GM10248 (cell line): ENCODE measurements around the gene NOD2.

Experiments
- CTCF ChIA-PET: fragments of 300-600 bp; sonication (Branson Sonifier 250); formaldehyde crosslinking; extraction: SDS; loops from one replicate; lab custom pipeline; 2021; ENCODE audit warnings: antibody characterized with exemption; lab: Yijun Ruan, JAX
- POLR2A ChIA-PET: fragments of 350-650 bp; sonication (Branson Sonifier 250); formaldehyde crosslinking; extraction: SDS; loops from one replicate; lab custom pipeline; 2020; ENCODE audit warnings: antibody characterized with exemption; lab: Yijun Ruan, JAX
- DNase-seq: peaks from one replicate; pipeline ENCODE4 v3.0.0; 2012; ENCODE audit errors: extremely low spot score
- TF ChIP-seq, protein P1 (sequence below): IDR thresholded peaks from 2 replicates; pipeline ENCODE4 v1.5.1; 2012; ENCODE audit warnings: mild to moderate bottlenecking, low read depth; ENCODE audit errors: extremely low read depth, missing control alignments, control extremely low read depth

Gene NOD2

DNA sequence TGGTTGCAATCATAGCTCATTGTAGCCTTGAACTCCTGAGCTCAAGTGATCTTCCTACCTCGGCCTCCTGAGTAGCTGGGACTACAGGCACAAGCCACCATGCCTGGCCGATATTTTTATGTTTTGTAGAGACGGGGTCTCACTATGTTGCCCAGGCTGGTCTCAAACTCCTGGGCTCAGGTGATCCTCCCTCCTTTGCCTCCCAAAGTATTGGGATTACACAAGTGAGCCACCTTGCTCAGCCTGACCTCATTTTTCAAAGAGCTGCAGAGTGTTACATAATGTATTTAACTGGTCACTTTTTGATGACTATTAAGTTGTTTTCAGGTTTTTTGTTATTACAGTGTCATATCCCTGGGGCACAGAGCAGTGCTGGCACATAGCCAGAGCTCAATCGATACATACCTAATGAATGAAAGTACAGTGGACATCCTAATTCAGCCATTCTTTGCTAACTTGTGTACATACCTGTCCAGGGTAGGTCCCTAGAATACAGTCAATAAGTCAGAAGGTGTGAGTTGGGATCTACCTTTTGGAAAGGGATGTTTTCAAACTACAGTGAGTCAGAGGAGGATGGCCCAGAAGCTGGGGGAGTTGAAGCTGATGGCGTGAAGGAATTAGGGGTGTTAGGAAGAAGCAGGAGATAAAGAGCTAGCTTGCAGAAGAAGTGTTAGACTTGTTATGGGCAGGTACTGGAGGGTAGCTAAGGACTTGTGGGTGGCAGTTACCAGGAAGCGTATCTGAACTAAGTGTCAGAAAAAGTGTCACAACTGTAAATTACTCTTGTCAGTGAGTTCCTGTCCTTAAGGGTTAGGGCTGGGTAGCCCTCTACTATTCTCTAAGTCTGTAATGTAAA is 28.4 kb downstream of the NOD2 start:
- no peak for DNase-seq
- ChIA-PET POLR2A (interaction anchor here (0.7 kb wide), 1 partner anchor 69 kb away, joined by 3 read pairs; no protein-coding TSS in a partner anchor), CTCF (interaction anchor here (0.8 to 1.7 kb wide), 7 partner anchors 14 to 56 kb away, joined by 3 to 6 read pairs (median 3); no protein-coding TSS in a partner anchor)
- TF ChIP-seq, protein P1, sequence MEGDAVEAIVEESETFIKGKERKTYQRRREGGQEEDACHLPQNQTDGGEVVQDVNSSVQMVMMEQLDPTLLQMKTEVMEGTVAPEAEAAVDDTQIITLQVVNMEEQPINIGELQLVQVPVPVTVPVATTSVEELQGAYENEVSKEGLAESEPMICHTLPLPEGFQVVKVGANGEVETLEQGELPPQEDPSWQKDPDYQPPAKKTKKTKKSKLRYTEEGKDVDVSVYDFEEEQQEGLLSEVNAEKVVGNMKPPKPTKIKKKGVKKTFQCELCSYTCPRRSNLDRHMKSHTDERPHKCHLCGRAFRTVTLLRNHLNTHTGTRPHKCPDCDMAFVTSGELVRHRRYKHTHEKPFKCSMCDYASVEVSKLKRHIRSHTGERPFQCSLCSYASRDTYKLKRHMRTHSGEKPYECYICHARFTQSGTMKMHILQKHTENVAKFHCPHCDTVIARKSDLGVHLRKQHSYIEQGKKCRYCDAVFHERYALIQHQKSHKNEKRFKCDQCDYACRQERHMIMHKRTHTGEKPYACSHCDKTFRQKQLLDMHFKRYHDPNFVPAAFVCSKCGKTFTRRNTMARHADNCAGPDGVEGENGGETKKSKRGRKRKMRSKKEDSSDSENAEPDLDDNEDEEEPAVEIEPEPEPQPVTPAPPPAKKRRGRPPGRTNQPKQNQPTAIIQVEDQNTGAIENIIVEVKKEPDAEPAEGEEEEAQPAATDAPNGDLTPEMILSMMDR, result no peak

- DNase-seq, result no peak
- CTCF ChIA-PET, result interaction anchor here (0.8 to 2.5 kb wide), 7 partner anchors 14 to 84 kb away, joined by 3 to 10 read pairs (median 3); no protein-coding TSS in a partner anchor
- POLR2A ChIA-PET, result interaction anchor here (0.7 kb wide), 1 partner anchor 68 kb away, joined by 3 read pairs; no protein-coding TSS in a partner anchor
- TF ChIP-seq, protein P1, result no peak
Observed at GRCh38 chr16:50722405-50722737, 29.0 kb downstream of the NOD2 start.

DNA sequence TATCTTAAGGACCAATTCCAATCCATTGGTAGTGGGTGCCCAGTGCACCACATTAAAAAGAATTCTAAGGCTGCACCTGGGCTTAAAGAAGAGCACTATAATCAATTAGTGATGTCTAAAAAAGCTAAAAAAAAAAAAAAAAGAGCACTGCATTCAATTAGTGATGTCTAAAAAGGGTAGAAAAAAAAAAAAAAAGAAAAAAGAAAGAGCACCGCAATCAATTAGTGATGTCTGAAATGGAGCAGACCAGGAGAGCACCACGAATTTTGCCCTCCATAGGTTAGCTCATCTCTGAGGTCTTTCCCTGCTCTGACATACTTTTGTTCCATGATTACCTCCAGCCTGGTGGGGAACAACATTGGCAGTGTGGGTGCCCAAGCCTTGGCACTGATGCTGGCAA is 29.6 kb downstream of the NOD2 start:
- ChIA-PET CTCF (interaction anchor here (0.8 to 2.5 kb wide), 7 partner anchors 13 to 698 kb away, joined by 3 to 10 read pairs (median 3); partner anchors contain the start of gene CNEP1R1), POLR2A (no interaction called here)
- TF ChIP-seq, protein P1, result no peak
- no peak for DNase-seq

DNA sequence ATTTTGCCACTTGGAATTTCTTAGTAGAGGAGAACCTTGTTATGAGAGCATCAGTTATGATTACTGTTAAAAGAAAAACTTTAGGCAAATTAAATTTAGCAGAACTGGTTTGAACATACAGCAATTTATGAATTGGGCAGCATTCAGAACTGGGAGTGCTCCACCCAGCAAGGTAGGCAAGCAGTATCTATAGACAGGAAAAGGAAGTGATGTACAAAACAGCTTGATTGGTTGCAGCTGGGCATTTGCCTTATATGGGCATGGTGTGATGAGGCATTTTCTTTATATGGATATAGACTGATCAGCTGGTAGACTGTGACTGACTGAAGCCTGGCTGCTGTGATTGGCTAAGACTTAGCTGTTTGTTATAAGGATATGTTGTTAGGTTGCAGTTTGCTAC is 30.9 kb downstream of the NOD2 start:
- no peak for DNase-seq
- ChIA-PET POLR2A (no interaction called here), CTCF (interaction anchor here (1.1 to 2.5 kb wide), 4 partner anchors 25 to 84 kb away, joined by 3 to 10 read pairs (median 3); no protein-coding TSS in a partner anchor)
- TF ChIP-seq, protein P1, result no peak

DNA sequence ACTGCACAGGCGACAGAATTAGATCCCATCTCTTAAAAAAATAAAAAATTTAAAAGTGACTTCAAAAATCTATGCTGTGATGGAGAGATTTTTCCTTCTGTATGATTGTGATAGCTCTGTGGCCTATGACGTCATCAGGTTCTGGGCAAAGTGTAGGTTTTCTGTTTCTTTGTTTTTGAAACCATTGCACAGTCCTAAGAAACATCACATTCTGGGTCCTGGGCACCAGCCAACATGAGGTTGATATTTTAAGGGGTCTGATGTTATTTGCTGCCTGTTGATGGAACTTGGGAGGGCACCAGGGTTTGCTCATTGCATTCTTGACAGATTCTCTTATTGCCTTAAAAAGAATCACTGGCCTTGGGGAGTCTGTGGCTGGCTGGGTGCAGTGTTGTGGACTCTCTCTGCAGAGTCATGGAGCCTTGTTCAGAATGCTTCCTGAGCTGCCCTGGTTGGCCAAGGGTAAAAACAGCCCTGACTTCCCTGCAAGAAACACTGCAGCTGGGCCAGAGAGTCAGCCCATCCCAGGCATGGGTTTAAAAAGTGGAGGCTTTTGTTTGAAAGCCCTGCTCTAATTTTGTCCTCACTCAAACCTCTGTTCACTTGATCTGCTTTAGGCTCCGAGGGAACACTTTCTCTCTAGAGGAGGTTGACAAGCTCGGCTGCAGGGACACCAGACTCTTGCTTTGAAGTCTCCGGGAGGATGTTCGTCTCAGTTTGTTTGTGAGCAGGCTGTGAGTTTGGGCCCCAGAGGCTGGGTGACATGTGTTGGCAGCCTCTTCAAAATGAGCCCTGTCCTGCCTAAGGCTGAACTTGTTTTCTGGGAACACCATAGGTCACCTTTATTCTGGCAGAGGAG is 38.0 kb downstream of the NOD2 start:
- CTCF ChIA-PET, result interaction anchor here (1.1 to 1.7 kb wide), 3 partner anchors 15 to 17 kb away, joined by 3 to 7 read pairs (median 3); no protein-coding TSS in a partner anchor
- POLR2A ChIA-PET, result no interaction called here
- no peak for DNase-seq
- TF ChIP-seq, protein P1, result no peak

- ChIA-PET CTCF (interaction anchor here (1.1 to 1.6 kb wide), 3 partner anchors 16 to 66 kb away, joined by 3 to 5 read pairs (median 3); no protein-coding TSS in a partner anchor), POLR2A (no interaction called here)
- no peak for DNase-seq
- TF ChIP-seq, protein P1, result no peak
Observed at GRCh38 chr16:50731989-50732832, 38.8 kb downstream of the NOD2 start.
